GM19099 (cell line): ENCODE data around the gene ZDHHC11B.

Source experiments
- POLR2A ChIP-seq: IDR thresholded peaks from 3 replicates; pipeline ENCODE4 v1.6.1; 2011; ENCODE audit warnings: low read depth; ENCODE audit not compliant: insufficient read length; ENCODE audit errors: extremely low read depth

Gene ZDHHC11B

DNA sequence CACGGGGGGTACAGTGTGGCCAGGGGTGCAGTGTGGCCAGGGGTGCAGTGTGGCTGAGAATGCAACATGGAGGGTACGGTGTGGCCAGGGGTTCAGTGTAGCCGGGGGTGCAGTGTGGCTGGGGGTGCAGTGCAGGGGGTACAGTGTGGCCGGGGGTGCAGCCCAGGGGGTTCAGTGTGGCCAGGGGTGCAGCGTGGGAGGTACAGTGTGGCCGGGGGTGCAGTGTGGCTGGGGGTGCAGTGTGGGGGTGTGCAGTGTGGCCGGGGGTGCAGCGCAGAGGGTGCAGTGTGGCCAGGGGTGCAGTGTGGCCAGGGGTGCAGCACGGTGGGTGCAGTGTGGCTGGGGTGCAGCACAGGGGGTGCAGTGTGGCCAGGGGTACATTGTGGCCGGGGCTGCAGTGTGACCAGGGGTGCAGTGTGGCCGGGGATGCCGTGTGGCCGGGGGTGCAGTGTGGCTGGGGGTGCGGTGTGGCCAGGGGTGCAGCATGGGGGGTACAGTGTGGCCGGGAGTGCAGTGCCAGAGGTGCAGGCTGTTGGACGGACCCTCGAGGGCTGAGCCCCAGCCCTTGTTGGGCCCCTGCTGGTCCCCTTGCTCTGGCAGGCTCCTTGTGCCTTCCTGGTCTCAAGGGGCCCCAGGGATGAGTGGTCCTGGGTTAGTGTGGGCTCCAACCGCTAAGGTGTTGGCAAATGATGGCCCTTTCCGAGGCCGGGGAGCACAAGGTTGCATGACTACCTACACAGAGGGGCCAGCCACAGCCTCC is 109.2 kb downstream of the ZDHHC11B start:
- no peak for TF ChIP-seq POLR2A

DNA sequence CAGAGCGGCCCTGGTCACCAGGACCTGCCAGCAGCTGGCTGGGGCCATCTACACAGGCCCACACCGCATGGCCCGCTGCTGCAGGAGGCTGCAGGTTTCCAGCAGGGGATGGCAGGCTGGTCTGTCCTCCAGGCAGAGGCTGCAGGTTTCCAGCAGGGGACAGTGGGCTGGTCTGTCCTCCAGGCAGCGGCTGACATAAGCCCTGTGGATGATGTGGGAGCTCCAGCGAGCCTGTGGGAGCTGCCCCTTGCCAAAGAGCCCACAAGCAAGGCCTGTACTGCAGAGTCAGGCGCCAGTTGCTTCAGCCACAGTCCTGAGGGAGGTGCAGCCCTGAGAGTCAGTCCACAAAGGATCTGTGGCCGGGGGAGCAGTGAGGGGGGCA is 109.9 kb downstream of the ZDHHC11B start:
- no peak for TF ChIP-seq POLR2A

DNA sequence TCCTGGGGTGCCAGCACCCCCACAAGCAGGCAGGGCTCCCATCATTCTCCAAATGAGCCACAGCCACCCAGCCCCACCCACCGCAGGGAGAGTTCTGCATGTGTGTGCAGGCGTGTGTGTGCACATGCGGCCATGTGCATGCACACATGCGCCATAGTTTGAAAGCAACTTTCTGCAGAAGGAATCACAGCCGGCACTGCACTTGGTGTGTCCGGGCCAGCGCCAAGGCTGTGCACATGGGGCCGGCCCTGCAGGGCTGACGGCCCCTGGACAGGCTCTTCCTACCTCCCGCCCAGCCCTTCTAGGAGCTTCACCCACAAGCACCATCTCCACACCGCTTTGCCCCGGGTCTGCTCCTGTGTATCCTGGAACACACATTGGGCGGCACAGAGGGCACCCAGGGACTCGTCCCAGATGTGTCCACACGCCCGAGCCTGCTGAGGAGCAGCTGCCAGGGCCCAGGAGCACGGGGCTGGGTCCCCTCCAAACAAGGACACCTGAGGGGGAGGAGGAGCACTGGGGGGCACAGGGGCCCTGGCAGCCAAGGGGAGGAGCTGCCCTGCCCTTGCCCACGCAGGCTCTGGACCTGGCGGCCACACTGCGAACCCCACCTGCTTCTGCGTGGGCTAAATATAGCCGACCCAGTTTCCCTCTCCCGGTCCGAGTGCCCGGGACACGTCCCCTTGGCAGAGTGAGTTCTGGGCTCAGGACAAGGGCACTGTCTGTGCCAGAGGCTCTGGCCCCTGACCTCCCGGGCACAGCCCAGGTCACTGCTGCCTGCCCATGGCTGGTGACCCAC is 110.5 kb downstream of the ZDHHC11B start:
- no peak for TF ChIP-seq POLR2A

DNA sequence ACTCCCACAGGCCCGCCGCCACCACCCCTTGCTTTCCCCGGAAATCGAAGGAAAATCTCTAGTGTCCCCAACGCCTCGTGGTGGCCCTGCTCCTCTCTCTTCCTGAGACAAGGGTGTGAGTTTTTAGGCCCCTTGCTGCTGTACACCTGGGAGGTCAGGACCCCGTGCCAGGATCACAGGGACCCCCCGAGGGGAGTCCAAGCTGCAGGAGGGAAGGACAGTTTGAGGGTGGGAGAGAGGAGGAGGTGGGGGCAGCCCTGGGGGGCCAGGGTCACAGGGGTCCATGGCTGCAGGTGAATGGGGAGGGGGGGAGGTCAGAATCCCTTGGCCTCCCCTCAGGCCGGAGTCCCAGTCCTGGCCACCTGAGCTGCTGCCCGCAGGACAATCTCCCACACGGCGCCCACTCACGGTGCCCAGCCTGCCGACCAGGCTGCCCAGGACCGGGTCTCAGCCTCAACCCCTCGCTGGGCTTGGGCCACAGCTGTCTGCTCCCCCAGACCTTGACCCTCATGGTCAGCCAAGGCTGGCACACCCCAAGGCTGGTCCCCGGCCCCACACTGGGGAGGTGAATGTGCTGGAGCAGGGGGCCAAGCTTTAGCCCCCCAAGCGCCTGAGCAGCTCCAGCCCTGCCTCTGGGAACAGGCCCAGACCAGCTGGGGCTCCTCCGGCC is 111.2 kb downstream of the ZDHHC11B start:
- no peak for TF ChIP-seq POLR2A

DNA sequence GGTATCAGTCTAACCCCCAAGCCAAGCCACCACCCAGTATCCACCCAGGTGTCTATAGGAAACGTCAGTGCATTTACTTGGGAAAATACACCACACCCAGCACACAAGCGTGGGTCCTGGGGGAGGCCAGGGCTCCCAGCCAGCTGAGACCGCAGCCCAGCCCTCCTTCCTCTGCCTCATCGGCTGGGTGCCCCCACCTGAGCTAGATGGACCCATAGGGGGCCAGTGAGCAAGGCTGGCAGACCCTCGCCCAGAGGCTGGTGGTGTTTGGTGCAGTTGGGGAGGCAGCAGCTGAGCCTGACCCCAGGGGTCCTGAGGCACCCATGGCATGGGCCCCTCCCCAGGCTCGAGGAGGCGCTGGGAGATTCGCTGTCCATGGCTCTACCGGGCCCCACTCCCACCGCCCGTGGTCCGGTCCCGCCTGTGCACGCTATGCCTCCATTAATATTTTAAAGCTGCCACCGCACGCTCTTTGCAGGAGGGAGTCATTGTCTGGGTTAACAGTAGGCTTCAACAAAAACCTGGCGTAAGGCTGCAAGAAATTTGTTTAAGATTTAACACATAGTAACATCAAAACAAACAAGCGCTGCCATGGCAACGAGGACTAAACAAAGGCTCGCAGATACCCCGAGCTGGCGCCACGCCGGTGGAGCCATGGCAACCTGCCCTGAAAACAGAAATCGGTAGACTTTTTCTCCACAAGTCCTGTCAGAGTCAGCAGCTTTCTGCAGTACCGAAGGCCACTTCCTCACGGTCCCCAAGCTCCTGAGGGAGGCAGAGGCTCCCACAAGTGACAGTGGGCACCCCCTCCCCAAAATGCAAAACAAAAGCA is 112.0 kb downstream of the ZDHHC11B start:
- TF ChIP-seq POLR2A: no peak

DNA sequence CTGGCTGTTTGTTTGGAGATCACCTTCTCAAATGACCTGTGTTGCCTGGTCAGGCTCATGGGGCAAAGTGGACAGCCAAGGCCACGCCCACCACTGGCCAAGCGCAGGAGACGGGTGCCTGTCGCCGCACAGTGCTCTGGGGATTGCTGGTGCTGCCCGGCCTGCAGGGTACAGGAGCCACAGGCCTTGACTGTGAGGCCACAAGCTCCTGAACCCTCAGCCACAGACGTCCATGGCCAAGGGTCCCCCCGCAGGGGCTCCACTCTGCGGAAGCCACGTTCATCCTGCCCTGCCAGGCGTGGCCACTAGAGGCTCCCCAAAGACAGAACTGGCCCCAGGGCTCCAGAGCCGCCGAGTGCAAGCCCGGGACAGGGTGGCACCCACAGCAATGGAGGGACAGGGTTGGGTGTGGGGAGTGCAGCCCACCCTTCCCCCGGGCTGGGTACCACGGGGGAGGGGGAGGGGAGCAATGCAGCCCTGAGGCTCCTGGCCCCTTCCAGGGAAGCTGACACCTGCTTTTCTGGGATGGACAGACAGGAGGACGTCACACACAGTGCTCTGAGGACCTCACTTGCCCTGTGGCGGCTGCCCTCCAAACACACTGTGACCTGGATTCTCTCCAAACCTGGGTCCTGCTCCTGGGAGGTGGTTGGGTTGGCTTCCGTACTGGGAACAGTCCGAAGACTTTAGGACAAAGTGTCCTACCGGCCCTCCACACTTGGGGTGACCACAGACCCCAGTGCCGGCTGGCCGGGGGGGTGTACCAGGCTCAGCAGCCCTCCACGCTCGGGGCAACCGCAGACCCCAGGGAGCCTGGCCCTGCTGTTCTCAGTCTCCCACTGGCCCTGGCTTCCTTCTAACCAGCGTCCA is 112.8 kb downstream of the ZDHHC11B start:
- TF ChIP-seq POLR2A: no peak

DNA sequence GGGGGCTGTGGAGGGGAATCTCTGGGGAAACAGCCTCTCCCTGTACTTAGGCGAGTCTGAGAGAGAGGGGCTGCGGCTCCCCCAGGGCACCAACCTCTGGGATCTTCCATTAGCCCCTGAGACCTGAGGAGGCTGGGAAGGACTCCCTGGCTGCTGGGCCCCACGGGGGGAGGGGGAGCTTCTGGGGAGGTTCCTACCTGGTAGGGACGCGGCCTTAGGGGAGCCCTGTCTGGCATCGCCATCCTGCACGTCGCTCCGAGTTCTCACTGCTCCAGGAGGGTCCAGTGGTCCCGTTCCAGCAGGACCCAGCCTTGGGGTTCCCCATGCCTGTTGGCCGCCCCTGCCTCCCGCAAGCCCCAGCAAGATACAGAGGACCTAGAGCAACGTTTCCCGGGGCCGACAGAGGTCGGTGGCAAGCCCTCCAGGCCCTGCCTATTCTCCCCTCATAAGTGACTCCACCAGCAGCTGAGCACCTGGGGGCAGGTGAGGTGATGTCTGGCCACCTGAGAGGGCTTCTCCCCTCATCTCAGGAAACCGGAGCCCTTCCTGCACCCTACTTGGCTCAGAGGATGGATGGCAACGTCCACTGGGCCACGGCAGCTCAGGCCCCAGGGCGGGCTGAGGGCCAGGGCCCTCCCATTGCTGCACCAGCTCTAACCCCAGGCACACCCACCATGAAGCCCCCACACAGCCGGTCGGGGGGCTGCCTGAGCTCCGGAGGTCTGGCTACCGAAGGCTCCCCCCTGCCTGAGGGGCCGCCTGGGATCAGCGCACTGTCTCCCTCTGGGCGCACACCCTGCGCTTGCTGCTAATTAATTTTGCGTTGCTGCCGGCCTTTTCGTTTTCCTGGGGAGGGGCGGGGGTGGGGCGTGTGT is 113.9 kb downstream of the ZDHHC11B start:
- TF ChIP-seq POLR2A: no peak

DNA sequence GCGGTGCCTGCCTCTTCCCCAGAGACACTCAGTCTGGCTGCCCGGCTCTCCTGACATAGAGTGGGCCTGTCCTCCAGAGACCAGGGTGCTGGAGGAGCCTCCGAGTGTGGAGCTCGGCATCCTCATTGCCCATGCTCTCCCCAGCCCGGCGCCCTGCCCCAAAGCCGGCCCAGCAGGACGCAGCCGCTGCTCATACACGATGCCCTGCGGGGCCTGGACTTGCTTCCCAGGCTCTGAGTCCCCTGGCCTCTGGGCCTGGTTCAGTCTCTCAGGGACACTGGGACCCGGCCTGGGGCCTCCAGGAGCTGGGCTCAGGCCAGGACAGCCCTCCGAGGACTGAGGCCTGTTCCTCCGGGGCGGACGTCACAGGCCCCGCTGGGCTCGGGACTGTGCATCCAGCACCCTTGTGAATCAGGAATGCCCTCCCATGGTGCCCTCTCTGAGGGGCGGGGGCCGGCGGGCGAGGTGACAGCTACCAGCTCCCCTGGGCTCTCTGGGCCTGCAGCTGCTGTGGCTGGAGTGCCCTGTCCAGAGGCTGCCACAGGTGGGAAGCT is 114.6 kb downstream of the ZDHHC11B start:
- TF ChIP-seq POLR2A: no peak

DNA sequence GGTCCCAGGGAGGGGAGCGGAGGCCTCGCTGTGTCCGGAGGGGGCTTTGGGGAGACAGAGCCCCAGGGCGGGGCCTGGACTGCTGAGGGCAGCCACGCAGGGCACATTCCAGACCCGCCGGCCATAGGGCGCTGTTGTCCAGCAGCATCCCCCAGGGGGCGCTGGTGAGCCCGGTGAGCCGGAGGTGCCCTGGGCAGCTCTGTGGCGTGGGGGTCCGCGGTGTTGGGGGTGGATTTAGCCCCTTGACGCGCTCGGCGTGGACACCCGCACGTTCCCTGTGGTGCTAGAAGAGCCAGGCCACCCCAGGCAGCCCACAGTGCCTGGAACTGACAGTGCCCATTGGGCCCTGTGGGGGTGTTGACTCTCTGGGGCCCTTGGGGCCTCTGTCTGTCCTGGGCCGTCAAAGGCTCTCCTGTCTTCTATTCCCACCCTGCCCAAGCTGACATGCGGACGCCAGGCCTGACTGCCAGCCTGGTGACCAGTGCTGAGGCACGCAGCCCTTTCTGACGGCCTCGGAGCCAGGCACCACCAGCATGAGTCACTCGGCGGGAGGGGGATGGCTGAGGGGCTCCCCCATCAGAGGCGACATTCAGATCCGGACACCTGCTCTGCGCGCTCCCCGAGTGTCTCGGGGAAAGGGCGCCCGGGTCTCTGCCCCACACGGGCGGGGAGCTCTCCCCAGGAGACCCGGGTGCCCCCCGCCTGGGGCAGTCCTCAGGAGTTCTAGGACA is 115.3 kb downstream of the ZDHHC11B start:
- no peak for TF ChIP-seq POLR2A

DNA sequence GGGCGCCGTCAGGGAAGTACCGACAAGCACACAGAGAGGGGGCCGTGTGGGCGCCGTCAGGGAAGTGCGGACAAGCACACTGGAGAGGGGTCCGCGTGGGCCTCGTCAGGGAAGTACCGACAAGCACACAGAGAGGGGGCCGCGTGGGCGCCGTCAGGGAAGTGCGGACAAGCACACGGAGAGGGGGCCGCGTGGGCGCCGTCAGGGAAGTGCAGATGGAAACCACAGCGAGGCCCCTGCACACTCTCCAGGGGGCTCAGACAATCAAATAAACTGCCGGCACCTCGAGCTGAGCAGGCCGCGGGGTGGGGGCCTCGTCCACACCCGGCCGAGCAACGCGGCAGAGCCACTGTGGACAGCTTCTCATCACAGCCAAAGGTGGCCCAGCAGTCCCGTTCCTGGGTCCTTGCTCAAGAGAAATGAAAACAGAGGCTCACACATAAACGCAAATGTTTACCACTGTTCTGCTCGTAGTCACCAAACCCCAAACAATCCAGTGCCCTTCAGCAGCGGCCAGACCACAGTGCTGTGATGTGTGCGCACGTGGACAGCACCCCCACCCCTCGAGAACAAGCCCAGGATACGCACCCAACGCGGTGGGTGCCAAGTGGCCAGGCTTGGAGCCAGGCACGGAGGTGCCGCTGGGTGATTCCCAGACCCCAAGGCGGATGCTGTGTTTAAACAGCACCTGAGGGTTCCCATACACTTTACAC is 116.1 kb downstream of the ZDHHC11B start:
- TF ChIP-seq POLR2A: no peak

DNA sequence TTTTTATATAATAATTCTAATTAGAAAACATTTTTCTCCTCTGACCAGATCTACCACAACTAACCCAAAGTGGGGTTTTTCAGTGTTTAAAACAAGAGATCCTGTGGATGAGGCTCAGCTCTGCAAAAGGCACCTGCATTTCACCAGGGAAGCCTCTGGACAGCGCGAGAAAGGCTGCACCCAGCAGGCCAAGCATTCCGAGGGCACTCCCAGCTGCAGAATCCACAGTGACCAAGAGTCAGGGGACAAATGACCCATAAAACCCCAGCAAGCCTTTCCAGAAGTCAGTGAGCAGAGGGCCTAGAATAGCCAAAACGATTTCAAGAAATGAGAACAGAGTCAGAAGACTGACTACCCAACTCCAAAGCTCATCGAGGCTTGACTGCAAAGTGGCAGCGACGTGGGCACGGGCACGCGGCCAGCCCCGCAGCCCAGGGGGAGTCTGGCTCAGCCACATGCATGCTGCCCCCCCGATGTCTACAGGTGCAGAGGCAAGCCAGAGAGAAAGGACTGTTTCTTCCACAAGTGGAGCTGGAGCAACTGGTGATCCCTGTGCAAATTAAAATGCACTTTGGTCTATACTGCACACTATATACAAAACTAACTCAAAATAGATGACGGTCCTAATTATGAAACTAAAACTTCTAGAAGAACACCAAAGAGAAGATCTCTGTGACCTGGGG is 117.6 kb downstream of the ZDHHC11B start:
- no peak for TF ChIP-seq POLR2A
